Lower lobe of right lung (tissue), 2 donors: ENCODE measurements around the gene NFYB. TPM values are rescaled to one million over a fixed set of nuclear protein-coding genes. Genes with fewer than 3 reads are reported as not detected.

Experiments
- ATAC-seq, 2 donors: fragments of 200-7000 bp; cut with Tn5 transposase; one replicate each; pipeline ENCODE4 v1.9.1; 2020 to 2022; ENCODE audit warnings: mild to moderate bottlenecking in 2 of 2, moderate library complexity in 2 of 2
- DNase-seq: peaks from one replicate; pipeline ENCODE4 v3.0.0-alpha.2; 2020
- H3K27ac ChIP-seq: fragments of 200-600 bp; one replicate; pipeline ENCODE4 v1.8.0; 2022
- H3K27me3 ChIP-seq: fragments of 200-600 bp; one replicate; pipeline ENCODE4 v1.8.0; 2022; ENCODE audit warnings: low read depth
- H3K36me3 ChIP-seq: fragments of 200-600 bp; one replicate; pipeline ENCODE4 v1.8.0; 2022; ENCODE audit warnings: mild to moderate bottlenecking
- H3K4me1 ChIP-seq: fragments of 200-600 bp; one replicate; pipeline ENCODE4 v1.8.0; 2022
- H3K4me3 ChIP-seq: fragments of 200-600 bp; one replicate; pipeline ENCODE4 v1.8.0; 2022; ENCODE audit warnings: mild to moderate bottlenecking
- H3K9me3 ChIP-seq: fragments of 200-600 bp; one replicate; pipeline ENCODE4 v1.8.0; 2022
- CTCF ChIP-seq: fragments of 200-600 bp; IDR thresholded peaks from one replicate; pipeline ENCODE4 v1.8.0; 2022; ENCODE audit warnings: antibody characterized with exemption, mild to moderate bottlenecking
- intact Hi-C: fragments of 100-400 bp; cut with DNase I; formaldehyde crosslinking; loops from one replicate; pipeline ENCODE4 v1.11.0; 2022
- total RNA-seq: library from RNA; stranded (reverse); fragmentation: NEBNext Ultra II Directional; extraction: Animal tissue kit (Norgen Biotek cat#: 25700); gene quantifications from one replicate; pipeline ENCODE4 v1.2.1, GENCODE V29; 2021
- donor health status: DM: no; HTN: yes; CAD: no; lungs with severe emphysema.

NFYB gene
- total RNA-seq, 1 donor from 2014 or later, result 31.2 TPM

- TF ChIP-seq CTCF, result no peak
- Histone ChIP-seq H3K4me1 (peaks cover 9% of the 10 kb centered on the region), H3K4me3 (no peak overlapping the region), H3K27ac (no peak overlapping the region), H3K27me3 (no peaks in the 10 kb centered on the region), H3K36me3 (no peaks in the 10 kb centered on the region), H3K9me3 (no peaks in the 10 kb centered on the region)
- intact Hi-C loops, result no loop called here
- no peak for DNase-seq
- ATAC-seq, result no peak
Observed at GRCh38 chr12:104142543-104142942, 4.5 kb upstream of the NFYB start.

DNA sequence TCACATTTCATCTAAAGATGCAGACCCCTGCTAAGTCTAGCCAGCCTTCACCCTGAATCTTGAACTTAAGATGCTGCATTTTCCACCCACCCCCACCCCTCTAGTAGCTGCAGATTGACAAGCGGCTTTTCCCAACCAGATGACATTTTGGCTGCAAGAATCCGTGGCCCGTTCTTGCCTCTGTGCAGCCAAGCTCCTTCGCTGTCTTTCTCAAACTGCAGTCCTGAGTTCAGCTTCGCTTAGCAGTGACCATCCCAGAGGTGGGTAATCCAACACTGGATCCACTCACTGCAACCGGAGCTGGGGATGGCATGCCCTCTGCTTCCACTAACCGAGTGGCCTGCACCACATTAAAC, 765 bp upstream of the NFYB start:
- DNase-seq, result no peak
- ATAC-seq, result no peak

DNA sequence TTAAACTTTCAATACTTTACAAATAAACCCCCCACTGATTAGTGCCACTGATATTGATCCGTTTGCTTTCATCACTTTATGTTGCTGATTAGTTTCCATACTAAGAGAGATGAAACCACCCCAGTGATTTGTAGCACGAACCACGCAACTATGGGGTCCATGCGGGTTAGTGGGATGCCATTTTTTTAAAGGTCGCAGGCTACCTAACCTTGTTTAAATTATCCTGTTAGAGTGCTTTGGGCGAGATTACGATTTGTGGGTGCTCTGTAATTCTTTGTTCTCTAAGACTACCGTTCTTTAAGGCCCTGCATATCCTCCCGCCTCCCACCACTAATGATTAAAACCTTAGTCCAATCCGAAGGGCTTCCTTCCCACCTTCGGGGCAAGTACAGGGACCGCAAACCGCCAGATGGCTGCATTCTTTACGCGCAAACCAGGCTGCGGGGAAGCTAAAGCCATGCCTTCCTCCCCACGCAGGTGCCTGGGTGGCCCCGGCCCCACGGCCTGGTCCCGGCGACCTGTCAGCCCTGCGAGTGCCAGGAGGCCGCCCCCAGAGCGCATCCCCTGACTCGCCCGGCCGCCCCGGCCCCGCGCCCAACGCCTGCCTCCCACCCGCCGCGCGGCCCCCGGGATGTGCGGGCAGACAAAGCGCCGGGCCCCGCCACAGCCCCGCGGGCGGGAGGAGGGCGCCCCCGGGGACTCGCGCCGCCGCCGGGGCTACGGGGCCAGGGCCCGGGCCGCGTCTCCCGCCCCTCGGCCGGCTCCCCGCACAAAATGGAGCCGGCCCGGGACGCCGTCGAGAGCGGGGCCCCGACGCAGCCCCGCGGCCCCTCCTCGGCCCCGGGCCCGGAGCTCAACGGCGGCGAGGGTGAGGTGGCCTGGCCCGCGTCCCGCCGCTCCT, 759 bp downstream of the NFYB start:
- no peak for TF ChIP-seq CTCF
- peak overlapping the region; percentile 91 for H3K27ac ChIP-seq
- intact Hi-C loops, result no loop called here
- peaks cover 21% of the 10 kb centered on the region for H3K36me3 ChIP-seq
- H3K4me1 ChIP-seq, result peaks cover 52% of the 10 kb centered on the region
- peak overlapping the region; percentile 85 for H3K4me3 ChIP-seq
- H3K27me3 ChIP-seq, result no peaks in the 10 kb centered on the region
- ATAC-seq (peak in 1 of 2 donors; percentile 20), DNase-seq (peak; percentile 56)
- no peaks in the 10 kb centered on the region for H3K9me3 ChIP-seq

More for the DNA sequence above, 765 bp upstream of the NFYB start:
- Histone ChIP-seq H3K27me3 (no peaks in the 10 kb centered on the region), H3K4me1 (peaks cover 38% of the 10 kb centered on the region), H3K36me3 (peaks cover 6% of the 10 kb centered on the region), H3K9me3 (no peaks in the 10 kb centered on the region), H3K4me3 (peak overlapping the region; percentile 55), H3K27ac (peak overlapping the region; percentile 80)
- TF ChIP-seq CTCF, result no peak
- intact Hi-C loops, result no loop called here

GRCh38 chr12:104136577-104136976, 1.4 kb downstream of the NFYB start:
- ATAC-seq (no peak), DNase-seq (no peak)
- H3K9me3 ChIP-seq, result no peaks in the 10 kb centered on the region
- TF ChIP-seq CTCF, result no peak
- intact Hi-C loops, result no loop called here
- H3K4me3 ChIP-seq, result peak overlapping the region; percentile 85
- no peaks in the 10 kb centered on the region for H3K27me3 ChIP-seq
- H3K4me1 ChIP-seq, result peaks cover 59% of the 10 kb centered on the region
- peaks cover 22% of the 10 kb centered on the region for H3K36me3 ChIP-seq
- H3K27ac ChIP-seq, result peak overlapping the region; percentile 91

- intact Hi-C loops, result no loop called here
- Histone ChIP-seq H3K4me3 (no peak overlapping the region), H3K9me3 (no peaks in the 10 kb centered on the region), H3K27ac (no peak overlapping the region), H3K27me3 (no peaks in the 10 kb centered on the region), H3K4me1 (peaks cover 76% of the 10 kb centered on the region), H3K36me3 (peaks cover 26% of the 10 kb centered on the region)
- TF ChIP-seq CTCF, result no peak
- DNase-seq (no peak), ATAC-seq (no peak)
Observed at GRCh38 chr12:104134882-104135281, 3.1 kb downstream of the NFYB start.
